Tibial nerve (tissue), 3 donors: Measurements from ENCODE around the gene GMEB2.

Experiments
- CTCF ChIP-seq, 5 experiments: fragments of 200-600 bp in 3 of 5; fragments of 450-650 bp in 2 of 5; sonication (generic) in 3 of 5; IDR thresholded peaks; one replicate each; pipeline ENCODE4 v1.5.1; 2016 to 2019; ENCODE audit warnings: antibody characterized with exemption in 5 of 5, mild to moderate bottlenecking in 3 of 5, moderate library complexity in 2 of 5
- POLR2A ChIP-seq, 2 donors: fragments of 450-650 bp; IDR thresholded peaks; one replicate each; pipeline ENCODE4 v1.6.1; 2017; ENCODE audit warnings: antibody characterized with exemption in 2 of 2, mild to moderate bottlenecking in 2 of 2, moderate library complexity in 2 of 2

DNA sequence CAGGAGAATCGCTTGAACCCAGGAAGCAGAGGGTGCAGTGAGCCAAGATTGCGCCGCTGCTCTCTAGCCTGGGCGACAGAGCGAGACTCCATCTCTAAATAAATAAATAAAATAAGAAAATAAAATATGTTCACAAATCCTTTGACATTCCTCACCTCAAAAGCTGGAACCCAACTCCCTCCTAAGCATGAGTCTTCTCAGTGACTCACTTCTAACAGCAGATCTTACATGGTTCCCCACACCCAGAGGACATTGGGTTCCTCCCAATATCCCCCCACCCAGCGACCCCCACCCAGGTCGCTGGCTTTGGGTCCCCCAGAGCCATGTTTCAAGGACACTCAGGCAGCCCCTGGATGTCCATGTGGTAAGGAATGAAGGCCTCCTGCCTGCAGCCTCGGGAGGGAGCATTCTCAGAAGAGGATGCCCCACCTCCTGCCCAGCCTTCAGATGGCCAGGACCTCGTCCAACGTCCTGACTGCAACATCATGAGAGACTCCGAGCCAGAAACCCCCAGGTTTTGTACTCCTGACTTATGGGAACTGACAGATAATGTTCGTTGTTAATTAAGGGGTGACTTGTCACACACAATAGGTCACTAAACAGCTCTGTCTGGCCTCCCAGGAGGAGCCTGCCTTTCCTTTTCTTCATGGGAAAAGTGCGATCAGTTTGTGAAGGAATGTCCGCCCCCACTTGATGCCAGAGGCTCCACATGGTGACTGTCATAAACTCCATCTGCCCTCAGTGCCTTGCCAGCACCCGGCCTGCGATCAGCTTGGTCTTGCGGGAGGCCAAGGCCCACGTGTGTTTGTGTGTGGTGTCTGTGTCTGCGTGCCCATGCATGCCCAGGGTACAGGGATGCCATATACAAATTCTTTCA lies 10.1 kb upstream of the GMEB2 start:
- TF ChIP-seq CTCF (IDR thresholded peaks at IDR 0.05) (no peak), POLR2A (IDR thresholded peaks at IDR 0.05) (no peak)
